Activated T-helper 17 cell treated with anti-CD3 and anti-CD28 coated beads, Interleukin-2, amount 50 U/mL, for 72 hours (primary cell): ENCODE results near the gene MILR1. TPM values are rescaled to one million over a fixed set of nuclear protein-coding genes. Genes with fewer than 3 reads are reported as not detected.
"Not testable (repeated sequence)": the region's sequence is repeated elsewhere in the genome, so short reads cannot be mapped to it uniquely, and the experiment has no call there.

Experiments used
- ATAC-seq: fragments of 150-1000 bp; cut with Tn5 transposase; replicated peaks from 2 replicates; pipeline ENCODE4 v1.10.0; 2021; ENCODE audit warnings: mild to moderate bottlenecking, moderate library complexity
- H3K27ac Mint-ChIP-seq: one replicate; pipeline ENCODE4 v1.8.0; 2022; ENCODE audit warnings: mixed read lengths
- H3K27me3 Mint-ChIP-seq: one replicate; pipeline ENCODE4 v1.8.0; 2022; ENCODE audit warnings: mixed read lengths
- H3K36me3 Mint-ChIP-seq: one replicate; pipeline ENCODE4 v1.8.0; 2022; ENCODE audit warnings: low read depth, mild to moderate bottlenecking, mixed read lengths
- H3K4me1 Mint-ChIP-seq: one replicate; pipeline ENCODE4 v1.8.0; 2022; ENCODE audit warnings: mixed read lengths
- H3K4me3 Mint-ChIP-seq: one replicate; pipeline ENCODE4 v1.8.0; 2022; ENCODE audit warnings: mild to moderate bottlenecking, mixed read lengths
- H3K9me3 Mint-ChIP-seq: one replicate; pipeline ENCODE4 v1.8.0; 2022; ENCODE audit warnings: mixed read lengths
- total RNA-seq, 2 donors: library from RNA; stranded (reverse); gene quantifications; one replicate each; pipeline ENCODE4 v1.2.3, GENCODE V29; 2022

MILR1 gene
- total RNA-seq, 2 donors from 2014 or later, result not detected

DNA sequence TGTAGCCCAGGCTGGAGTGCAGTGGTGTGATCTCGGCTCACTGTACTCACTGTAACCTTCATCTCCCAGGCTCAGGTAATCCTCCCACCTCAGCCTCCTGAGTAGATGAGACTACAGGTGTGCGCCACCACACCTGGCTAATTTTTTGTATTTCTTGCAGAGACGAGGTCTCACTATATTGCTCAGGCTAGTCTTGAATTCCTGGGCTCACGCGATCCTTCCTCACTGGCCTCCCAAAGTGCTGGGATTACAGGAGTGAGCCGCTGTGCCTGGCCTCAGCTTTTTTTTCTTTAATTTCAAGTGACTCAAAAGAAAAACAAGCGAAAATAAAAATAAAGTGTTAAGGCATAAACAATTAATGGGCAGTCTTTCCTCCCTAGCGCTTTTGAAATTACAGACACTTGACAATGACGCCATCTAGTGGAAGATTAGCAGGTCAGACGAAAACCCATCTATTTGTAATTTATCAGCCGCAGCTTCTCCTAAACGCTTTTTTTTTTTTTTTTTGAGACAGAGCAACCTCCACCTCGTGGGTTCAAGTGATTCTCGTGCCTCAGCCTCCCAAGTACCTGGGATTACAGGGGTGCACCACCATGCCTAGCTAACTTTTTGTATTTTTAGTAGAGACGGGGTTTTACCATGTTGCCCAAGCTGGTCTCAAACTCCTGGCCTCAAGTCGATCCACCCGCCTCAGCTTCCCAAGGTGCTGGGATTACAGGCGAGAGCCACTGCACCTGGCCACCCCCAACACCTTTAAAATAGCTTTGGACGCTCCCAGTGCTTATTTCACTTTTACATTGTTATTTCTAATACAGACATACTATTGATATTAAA lies 30.2 kb upstream of the MILR1 start:
- no peak overlapping the region for H3K4me3 Mint-ChIP-seq
- H3K27me3 Mint-ChIP-seq, result no peaks in the 10 kb centered on the region
- H3K36me3 Mint-ChIP-seq, result no peaks in the 10 kb centered on the region
- H3K4me1 Mint-ChIP-seq, result no peaks in the 10 kb centered on the region
- no peaks in the 10 kb centered on the region for H3K9me3 Mint-ChIP-seq
- H3K27ac Mint-ChIP-seq, result no peak overlapping the region
- peak; percentile 39 for ATAC-seq

DNA sequence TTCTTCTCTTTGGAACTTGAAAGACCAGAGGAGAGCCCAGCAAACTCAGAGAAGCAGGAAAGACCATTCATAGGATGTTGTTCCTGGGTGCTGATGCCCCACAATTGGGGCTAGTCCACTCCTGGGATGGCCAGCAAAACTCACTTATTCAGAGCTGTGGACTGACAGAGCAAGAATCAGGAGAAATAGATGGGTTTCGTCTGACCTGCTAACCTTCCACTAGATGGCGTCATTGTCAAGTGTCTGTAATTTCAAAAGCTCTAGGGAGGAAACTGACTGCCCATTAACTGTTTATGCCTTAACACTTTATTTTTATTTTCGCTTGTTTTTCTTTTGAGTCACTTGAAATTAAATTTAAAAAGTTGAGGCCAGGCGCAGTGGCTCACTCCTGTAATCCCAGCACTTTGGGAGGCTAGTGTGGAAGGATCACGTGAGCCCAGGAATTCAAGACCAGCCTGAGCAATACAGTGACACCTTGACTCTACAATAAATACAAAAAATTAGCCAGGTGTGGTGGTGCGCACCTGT lies 28.7 kb upstream of the MILR1 start:
- Mint-ChIP-seq H3K27me3 (no peaks in the 10 kb centered on the region), H3K27ac (no peak overlapping the region), H3K4me3 (no peak overlapping the region), H3K4me1 (no peaks in the 10 kb centered on the region), H3K9me3 (no peaks in the 10 kb centered on the region), H3K36me3 (no peaks in the 10 kb centered on the region)
- peak; percentile 90 for ATAC-seq

DNA sequence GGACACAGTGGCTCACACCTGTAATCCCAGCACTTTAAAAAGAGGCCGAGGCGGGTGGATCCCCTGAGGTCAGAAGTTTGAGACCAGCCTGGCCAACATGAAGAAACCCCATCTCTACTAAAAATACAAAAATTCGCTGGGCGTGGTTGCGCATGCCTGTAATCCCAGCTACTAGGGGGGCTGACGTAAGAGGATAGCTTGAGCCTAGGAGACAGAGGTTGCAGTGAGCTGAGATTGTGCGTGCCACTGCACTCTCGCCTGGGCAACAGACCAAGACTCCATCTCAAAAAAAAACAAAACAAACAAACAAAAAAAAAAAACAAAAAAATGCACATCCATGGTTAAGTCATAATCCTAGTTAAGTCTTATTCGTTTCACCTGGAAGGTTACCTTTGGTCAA lies 26.8 kb upstream of the MILR1 start:
- H3K9me3 Mint-ChIP-seq, H3K4me1 Mint-ChIP-seq, H3K27me3 Mint-ChIP-seq, H3K36me3 Mint-ChIP-seq, H3K27ac Mint-ChIP-seq, ATAC-seq, H3K4me3 Mint-ChIP-seq: not testable (repeated sequence)

DNA sequence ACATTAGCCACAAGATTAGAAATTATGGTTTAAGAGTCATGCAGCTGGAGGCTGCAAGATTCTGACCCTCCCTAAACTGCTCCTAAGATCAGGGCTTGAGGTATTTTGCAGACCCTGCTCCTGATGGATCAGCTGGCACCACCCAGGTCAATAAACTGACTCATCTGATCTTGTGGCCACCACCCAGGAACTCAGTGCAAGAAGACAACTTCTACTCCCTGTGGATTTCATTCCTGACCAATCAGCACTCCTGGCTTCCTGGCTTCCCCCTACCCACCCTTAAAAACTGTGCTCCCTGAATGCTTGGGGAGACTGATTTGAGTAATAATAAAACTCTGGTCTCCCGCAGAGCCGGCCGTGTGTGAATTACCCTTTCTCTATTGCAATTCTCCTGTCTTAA lies 25.0 kb upstream of the MILR1 start:
- Mint-ChIP-seq H3K9me3 (no peaks in the 10 kb centered on the region), H3K4me1 (no peaks in the 10 kb centered on the region), H3K36me3 (no peaks in the 10 kb centered on the region), H3K27ac (no peak overlapping the region), H3K4me3 (no peak overlapping the region), H3K27me3 (peaks cover 5% of the 10 kb centered on the region)
- ATAC-seq, result no peak

DNA sequence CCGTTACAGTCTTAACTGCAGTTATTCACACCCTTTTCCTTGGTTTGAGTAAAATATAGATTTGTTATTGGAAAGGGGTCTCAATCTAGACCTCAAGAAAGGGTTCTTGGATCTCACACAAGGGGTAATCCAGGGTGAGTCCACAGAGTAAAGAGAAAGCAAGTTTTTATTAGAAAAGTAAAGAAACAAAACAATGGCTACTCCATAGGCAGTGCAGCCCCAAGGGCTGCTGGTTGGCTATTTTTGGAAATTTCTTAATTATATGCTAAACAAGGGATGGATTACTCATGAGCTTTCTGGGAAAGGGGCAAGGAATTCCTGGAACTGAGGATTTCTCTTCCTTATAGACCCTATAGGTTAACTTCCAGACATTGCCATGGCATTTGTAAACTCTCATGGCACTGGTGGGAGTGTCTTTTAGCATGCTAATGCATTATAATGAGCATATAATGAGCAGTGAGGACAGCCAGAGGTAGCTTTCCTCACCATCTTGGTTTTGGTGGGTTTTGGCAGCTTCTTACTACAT lies 24.5 kb upstream of the MILR1 start:
- no peak overlapping the region for H3K27ac Mint-ChIP-seq
- ATAC-seq, result no peak
- H3K4me1 Mint-ChIP-seq, result no peaks in the 10 kb centered on the region
- H3K27me3 Mint-ChIP-seq, result peaks cover 5% of the 10 kb centered on the region
- no peak overlapping the region for H3K4me3 Mint-ChIP-seq
- H3K9me3 Mint-ChIP-seq, result no peaks in the 10 kb centered on the region
- no peaks in the 10 kb centered on the region for H3K36me3 Mint-ChIP-seq

DNA sequence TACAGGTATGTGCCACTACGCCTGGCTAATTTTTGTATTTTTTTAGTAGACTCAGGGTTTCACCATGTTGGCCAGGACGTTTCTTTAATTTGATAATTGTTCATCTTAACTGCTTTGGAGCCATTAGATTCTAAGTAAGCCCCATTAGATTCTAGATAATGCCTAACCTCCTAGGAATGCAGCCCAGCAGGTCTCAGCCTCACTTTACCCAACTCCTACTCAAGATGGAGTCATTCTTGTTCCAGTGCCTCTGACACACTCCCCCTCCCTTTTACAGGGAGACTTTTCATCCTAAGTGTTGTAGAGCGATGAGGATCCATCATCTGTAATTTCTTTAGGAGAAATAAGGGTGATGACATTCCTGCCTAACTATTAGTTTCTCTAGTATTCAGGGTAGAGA lies 23.7 kb upstream of the MILR1 start:
- Mint-ChIP-seq H3K36me3 (no peaks in the 10 kb centered on the region), H3K27me3 (peaks cover 6% of the 10 kb centered on the region), H3K4me1 (peaks cover under 1% of the 10 kb centered on the region), H3K9me3 (no peaks in the 10 kb centered on the region), H3K4me3 (no peak overlapping the region), H3K27ac (no peak overlapping the region)
- ATAC-seq, result no peak

DNA sequence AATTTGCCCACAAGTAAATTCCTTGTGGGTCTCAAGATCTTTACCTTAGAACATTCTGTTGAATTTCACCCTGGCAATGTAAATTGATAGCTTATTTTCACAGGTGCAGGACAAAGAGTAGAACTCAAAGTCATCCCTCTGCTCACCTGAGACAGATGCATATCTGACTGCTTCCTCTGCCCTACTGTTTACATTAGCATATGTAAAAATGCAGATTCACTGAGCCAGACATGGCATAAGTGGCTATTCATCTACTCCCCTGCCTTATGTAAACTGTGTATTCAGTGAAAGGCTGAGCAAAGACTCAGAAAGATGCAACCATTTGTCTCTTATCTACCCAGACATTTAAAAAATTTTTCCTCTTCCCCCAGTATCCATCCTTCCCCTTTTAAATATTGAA lies 22.3 kb upstream of the MILR1 start:
- no peak for ATAC-seq
- H3K4me3 Mint-ChIP-seq, result no peak overlapping the region
- no peaks in the 10 kb centered on the region for H3K9me3 Mint-ChIP-seq
- no peaks in the 10 kb centered on the region for H3K36me3 Mint-ChIP-seq
- H3K27ac Mint-ChIP-seq, result no peak overlapping the region
- H3K4me1 Mint-ChIP-seq, result peaks cover 5% of the 10 kb centered on the region
- peaks cover 10% of the 10 kb centered on the region for H3K27me3 Mint-ChIP-seq

DNA sequence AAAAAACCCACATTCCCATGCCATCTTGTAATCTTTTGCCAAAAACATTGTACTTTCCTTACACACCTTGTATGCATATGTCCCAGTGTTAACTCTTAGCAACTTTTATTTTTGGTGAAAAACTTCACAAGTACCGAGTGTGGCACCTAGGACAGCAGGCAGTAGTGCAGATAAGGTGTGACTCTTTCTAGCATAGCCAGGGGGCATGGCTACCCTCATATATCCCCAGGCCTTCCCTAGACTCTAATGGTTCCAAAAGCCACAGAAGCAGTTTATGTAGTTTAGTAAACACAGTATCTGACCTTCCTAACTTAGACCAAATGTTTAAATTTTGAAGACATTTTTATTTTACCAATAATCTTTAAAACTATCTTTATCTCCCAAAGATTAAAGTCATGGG lies 20.5 kb upstream of the MILR1 start:
- no peaks in the 10 kb centered on the region for H3K36me3 Mint-ChIP-seq
- ATAC-seq, result no peak
- peaks cover 10% of the 10 kb centered on the region for H3K27me3 Mint-ChIP-seq
- no peak overlapping the region for H3K27ac Mint-ChIP-seq
- H3K4me3 Mint-ChIP-seq, result no peak overlapping the region
- H3K4me1 Mint-ChIP-seq, result peaks cover 5% of the 10 kb centered on the region
- no peaks in the 10 kb centered on the region for H3K9me3 Mint-ChIP-seq

DNA sequence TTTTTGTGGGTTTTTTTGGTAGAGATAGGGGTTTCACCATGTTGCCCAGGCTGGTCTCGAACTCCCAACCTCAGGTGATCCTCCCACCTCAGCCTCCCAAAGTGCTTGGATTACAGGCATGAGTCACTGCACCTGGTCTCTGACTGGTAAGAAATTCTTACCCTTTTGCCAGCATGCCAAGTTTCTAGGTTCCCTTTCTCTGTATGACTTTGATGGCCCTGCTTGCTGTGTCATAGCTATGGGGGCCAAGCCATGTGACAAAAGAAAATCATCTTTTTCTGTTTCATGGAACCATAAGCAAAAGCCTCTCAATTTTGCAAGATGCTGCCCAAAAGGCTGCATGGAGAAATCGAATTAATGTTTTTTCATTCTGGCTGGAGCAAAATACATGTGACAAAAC lies 18.9 kb upstream of the MILR1 start:
- not testable (repeated sequence) for ATAC-seq, H3K27me3 Mint-ChIP-seq, H3K27ac Mint-ChIP-seq, H3K4me1 Mint-ChIP-seq, H3K36me3 Mint-ChIP-seq, H3K9me3 Mint-ChIP-seq, H3K4me3 Mint-ChIP-seq

DNA sequence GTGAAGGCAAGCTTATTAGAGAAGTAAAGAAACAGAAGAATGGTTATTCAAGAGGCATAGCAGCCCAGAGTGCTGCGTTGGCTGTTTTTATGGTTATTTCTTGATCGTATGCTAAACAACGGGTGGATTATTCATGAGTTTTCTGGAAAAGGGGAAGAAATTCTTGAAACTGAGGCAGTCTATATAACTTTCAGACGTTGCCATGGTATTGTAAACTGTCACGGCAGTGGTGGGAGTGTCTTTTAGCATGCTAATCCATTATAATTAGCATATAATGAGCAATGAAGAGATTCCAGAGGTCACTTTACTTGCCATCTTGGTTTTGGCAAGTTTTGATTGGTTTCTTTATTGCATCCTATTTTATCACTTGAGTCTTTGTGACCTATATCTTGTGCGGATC lies 17.4 kb upstream of the MILR1 start:
- Mint-ChIP-seq H3K9me3 (no peaks in the 10 kb centered on the region), H3K27ac (no peak overlapping the region), H3K4me3 (no peak overlapping the region), H3K36me3 (no peaks in the 10 kb centered on the region), H3K4me1 (peaks cover 5% of the 10 kb centered on the region), H3K27me3 (peaks cover 9% of the 10 kb centered on the region)
- no peak for ATAC-seq

DNA sequence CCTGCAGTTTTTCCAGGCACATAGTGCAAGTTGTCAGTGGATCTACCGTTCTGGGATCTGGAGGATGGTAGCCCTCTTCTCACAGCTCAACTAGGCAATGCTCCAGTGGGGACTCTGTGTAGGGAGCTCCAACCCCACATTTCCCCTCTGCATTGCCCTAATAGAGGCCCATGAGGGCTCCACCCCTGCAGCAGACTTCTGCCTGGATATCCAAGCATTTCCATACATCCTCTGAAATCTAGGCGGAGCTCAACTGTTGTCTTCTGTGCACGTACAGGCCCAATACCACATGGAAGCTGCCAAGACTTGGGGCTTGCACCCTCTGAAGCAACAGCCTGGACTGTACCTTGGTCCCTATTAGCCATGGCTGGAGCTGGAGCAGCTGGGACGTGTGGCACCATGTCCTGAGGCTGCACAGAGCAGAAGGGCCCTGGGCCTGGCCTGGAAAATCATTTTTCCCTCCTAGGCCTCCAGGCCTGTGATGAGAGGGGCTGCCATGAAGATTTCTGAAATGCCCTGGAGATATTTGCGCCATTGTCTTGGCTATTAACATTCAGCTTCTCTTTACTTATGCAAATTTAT lies 10.9 kb upstream of the MILR1 start:
- no peak overlapping the region for H3K4me3 Mint-ChIP-seq
- H3K27me3 Mint-ChIP-seq, result no peaks in the 10 kb centered on the region
- peaks cover 13% of the 10 kb centered on the region for H3K9me3 Mint-ChIP-seq
- H3K27ac Mint-ChIP-seq, result no peak overlapping the region
- H3K36me3 Mint-ChIP-seq, result no peaks in the 10 kb centered on the region
- H3K4me1 Mint-ChIP-seq, result peaks cover 10% of the 10 kb centered on the region
- ATAC-seq, result no peak

DNA sequence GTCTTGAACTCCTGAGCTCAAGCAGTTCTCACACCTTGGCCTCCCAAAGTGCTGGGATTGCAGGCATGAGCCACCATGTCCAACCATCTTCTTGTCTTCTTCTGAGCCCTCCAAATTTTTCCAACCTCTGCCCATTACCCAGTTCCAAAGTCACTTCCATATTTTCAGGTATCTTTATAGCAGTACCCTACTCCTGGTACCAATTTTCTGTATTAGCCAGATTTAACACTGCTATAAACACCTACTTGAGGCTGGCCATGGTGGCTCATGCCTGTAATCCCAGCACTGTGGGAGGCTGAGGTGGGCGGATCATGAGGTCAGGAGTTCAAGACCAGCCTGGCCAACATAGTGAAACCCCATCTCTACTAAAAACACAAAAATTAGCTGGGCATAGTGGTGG lies 9.4 kb upstream of the MILR1 start:
- H3K4me3 Mint-ChIP-seq, H3K27ac Mint-ChIP-seq, H3K4me1 Mint-ChIP-seq, ATAC-seq, H3K36me3 Mint-ChIP-seq, H3K27me3 Mint-ChIP-seq: not testable (repeated sequence)
- peaks cover 13% of the 10 kb centered on the region for H3K9me3 Mint-ChIP-seq

DNA sequence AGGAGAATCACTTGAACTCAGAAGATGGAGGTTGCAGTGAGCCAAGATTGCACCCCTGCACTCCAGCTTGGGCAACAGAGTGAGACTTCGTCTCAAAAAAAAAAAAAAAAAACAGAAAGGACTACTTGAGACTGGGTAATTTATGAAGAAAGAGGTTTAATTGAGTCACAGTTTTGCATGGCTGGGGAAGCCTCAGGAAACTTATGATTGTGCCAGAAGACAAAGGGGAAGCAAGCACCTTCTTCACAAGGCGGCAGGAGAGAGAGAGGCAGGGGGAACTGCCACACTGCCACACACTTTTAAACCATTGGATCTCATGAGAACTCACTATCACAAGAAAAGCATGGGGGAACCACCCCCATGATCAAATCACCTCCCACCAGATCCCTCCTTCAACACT lies 9.0 kb upstream of the MILR1 start:
- Mint-ChIP-seq H3K27ac (no peak overlapping the region), H3K4me3 (no peak overlapping the region), H3K9me3 (peaks cover 13% of the 10 kb centered on the region), H3K36me3 (no peaks in the 10 kb centered on the region), H3K27me3 (no peaks in the 10 kb centered on the region), H3K4me1 (peaks cover 10% of the 10 kb centered on the region)
- no peak for ATAC-seq

DNA sequence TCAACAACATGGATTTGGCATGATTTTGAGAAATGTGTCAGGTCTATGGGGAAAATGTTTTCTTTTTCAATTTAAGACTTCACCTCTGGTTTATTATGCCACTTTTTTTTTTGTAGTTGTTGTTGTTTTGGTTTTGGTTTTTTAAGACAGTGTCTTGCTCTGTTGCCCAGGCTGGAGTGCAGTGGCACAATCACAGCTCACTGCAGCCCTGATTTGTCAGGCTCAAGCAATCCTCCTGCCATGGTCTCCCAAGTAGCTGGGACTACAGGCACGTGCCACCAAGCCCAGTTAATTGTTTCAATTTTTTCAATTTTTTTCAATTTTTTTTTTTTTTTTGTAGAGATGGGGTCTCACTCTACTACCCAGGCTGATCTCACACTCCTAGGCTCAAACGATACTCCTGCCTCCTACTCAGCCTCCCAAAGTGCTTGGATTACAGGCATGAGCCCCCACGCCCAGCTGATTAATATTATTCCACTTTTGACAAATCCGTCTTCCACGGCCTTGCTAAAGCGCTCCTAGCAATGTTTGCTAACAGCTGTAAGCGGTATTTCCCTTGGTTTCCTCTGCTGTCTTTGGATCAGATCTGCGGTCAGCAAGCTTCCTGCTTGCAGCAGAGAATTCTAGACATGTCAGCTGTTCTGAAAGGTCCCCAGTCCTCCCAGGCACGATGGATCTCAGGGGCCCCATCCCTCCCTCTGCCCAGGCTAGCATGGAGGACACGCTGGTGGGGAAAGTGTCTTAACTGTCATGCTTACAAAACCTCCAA lies 7.0 kb upstream of the MILR1 start:
- H3K36me3 Mint-ChIP-seq, result no peaks in the 10 kb centered on the region
- peaks cover 13% of the 10 kb centered on the region for H3K9me3 Mint-ChIP-seq
- H3K4me1 Mint-ChIP-seq, result peaks cover 10% of the 10 kb centered on the region
- H3K27me3 Mint-ChIP-seq, result no peaks in the 10 kb centered on the region
- H3K27ac Mint-ChIP-seq, result peak overlapping the region; percentile 93
- H3K4me3 Mint-ChIP-seq, result peak overlapping the region; percentile 79
- peak; percentile 82 for ATAC-seq
